Activated T-helper 1 cell treated with anti-CD3 and anti-CD28 coated beads, Interleukin-12 subunit alpha, Interleukin-12 subunit beta, Interleukin-2, Interleukin-4 antibody, amounts not matched to agents 30 ng/mL and 10 ng/mL and 1 ng/mL, durations not matched to agents 14 hours and 24 hours and 36 hours (primary cell): ENCODE data around the gene C2CD4B. TPM values are rescaled to one million over a fixed set of nuclear protein-coding genes. Genes with fewer than 3 reads are reported as not detected.

Experiments
- DNase-seq: peaks from one replicate; pipeline ENCODE4 v3.0.0; 2021; ENCODE audit warnings: low spot score
- H3K27ac Mint-ChIP-seq: one replicate; pipeline ENCODE4 v1.8.0; 2021; ENCODE audit warnings: mild to moderate bottlenecking, mixed read lengths
- H3K27me3 Mint-ChIP-seq: one replicate; pipeline ENCODE4 v1.8.0; 2022; ENCODE audit warnings: mild to moderate bottlenecking, moderate library complexity, mixed read lengths; ENCODE audit not compliant: insufficient read depth
- H3K36me3 Mint-ChIP-seq: one replicate; pipeline ENCODE4 v1.8.0; 2021; ENCODE audit warnings: low read depth, mixed read lengths
- H3K4me1 Mint-ChIP-seq: one replicate; pipeline ENCODE4 v1.8.0; 2021; ENCODE audit warnings: low read depth, mixed read lengths
- H3K4me3 Mint-ChIP-seq: one replicate; pipeline ENCODE4 v1.8.0; 2021; ENCODE audit warnings: mild to moderate bottlenecking, moderate library complexity, mixed read lengths
- H3K9me3 Mint-ChIP-seq: one replicate; pipeline ENCODE4 v1.8.0; 2021; ENCODE audit warnings: mixed read lengths
- intact Hi-C: fragments of 100-400 bp; cut with micrococcal nuclease; formaldehyde crosslinking; loops from one replicate; pipeline ENCODE4 v1.15.1; 2024
- total RNA-seq: library from RNA; stranded (reverse); gene quantifications from 2 replicates; pipeline ENCODE4 v1.2.3, GENCODE V29; 2022

Gene C2CD4B
- total RNA-seq, 1 donor from 2014 or later: 0.78 TPM

- Mint-ChIP-seq H3K36me3 (no peaks in the 10 kb centered on the region), H3K9me3 (no peaks in the 10 kb centered on the region), H3K27me3 (peaks cover 41% of the 10 kb centered on the region), H3K27ac (no peak overlapping the region), H3K4me1 (no peaks in the 10 kb centered on the region), H3K4me3 (no peak overlapping the region)
- DNase-seq: no peak
- intact Hi-C loops: no loop called here
Observed at GRCh38 chr15:62173215-62173614, 8.1 kb upstream of the C2CD4B start.

DNA sequence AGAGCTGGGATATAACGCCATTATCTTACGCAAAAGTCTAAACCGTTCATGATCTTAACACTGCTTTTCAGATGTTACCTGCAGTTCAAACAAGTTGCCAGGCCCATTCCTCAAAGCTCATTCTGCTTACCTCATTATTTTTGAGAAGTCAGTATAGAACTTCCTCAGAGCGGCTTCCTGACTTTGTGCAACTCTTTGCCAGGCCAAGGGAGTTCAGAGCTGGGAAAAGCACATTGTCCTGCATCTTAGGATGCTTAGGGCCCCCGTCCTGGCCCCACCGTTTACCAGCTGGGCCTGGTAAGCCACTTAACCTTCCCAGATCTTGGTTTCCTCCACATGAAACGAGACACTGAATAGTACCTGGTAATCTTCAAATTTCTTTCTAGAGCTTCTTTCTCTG, 6.8 kb upstream of the C2CD4B start:
- Mint-ChIP-seq H3K36me3 (no peaks in the 10 kb centered on the region), H3K27me3 (peaks cover 49% of the 10 kb centered on the region), H3K9me3 (no peaks in the 10 kb centered on the region), H3K4me3 (no peak overlapping the region), H3K27ac (no peak overlapping the region), H3K4me1 (no peaks in the 10 kb centered on the region)
- DNase-seq: no peak
- intact Hi-C loops: no loop called here

GRCh38 chr15:62165793-62166375, 799 bp upstream of the C2CD4B start:
- Mint-ChIP-seq H3K36me3 (no peaks in the 10 kb centered on the region), H3K27ac (peak overlapping the region; percentile 32), H3K4me1 (no peaks in the 10 kb centered on the region), H3K4me3 (peak overlapping the region; percentile 16), H3K9me3 (no peaks in the 10 kb centered on the region), H3K27me3 (peaks cover 75% of the 10 kb centered on the region)
- DNase-seq: no peak
- intact Hi-C loops: no loop called here

- DNase-seq: no peak
- intact Hi-C loops: no loop called here
- Mint-ChIP-seq H3K36me3 (no peaks in the 10 kb centered on the region), H3K9me3 (peaks cover 2% of the 10 kb centered on the region), H3K4me3 (peak overlapping the region; percentile 83), H3K27ac (no peak overlapping the region), H3K4me1 (no peaks in the 10 kb centered on the region), H3K27me3 (peaks cover 73% of the 10 kb centered on the region)
Observed at GRCh38 chr15:62164396-62165103, 535 bp downstream of the C2CD4B start.

DNA sequence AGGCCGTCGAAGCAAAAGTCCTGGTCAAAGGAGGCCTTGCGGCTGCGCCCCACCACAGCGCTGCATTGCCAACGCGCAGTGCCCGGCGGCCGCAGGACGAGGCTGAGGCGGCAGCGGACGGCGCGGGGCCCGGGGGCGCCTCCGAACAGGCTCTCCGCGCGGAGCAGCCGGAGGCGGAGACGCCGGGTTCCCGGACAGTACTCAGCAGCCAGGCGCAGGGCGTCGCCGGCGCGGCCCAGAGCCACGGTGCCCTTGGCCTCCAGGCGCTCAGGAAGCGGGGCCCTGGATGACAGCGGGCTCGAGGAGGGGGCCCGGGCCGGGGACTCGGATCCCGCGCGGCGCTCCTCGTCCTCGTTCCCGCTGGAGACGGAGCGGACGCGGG, 1.1 kb downstream of the C2CD4B start:
- intact Hi-C loops: no loop called here
- H3K27ac Mint-ChIP-seq: no peak overlapping the region
- H3K27me3 Mint-ChIP-seq: peaks cover 72% of the 10 kb centered on the region
- no peak overlapping the region for H3K4me3 Mint-ChIP-seq
- H3K9me3 Mint-ChIP-seq: peaks cover 4% of the 10 kb centered on the region
- DNase-seq: no peak
- H3K36me3 Mint-ChIP-seq: no peaks in the 10 kb centered on the region
- H3K4me1 Mint-ChIP-seq: no peaks in the 10 kb centered on the region

DNA sequence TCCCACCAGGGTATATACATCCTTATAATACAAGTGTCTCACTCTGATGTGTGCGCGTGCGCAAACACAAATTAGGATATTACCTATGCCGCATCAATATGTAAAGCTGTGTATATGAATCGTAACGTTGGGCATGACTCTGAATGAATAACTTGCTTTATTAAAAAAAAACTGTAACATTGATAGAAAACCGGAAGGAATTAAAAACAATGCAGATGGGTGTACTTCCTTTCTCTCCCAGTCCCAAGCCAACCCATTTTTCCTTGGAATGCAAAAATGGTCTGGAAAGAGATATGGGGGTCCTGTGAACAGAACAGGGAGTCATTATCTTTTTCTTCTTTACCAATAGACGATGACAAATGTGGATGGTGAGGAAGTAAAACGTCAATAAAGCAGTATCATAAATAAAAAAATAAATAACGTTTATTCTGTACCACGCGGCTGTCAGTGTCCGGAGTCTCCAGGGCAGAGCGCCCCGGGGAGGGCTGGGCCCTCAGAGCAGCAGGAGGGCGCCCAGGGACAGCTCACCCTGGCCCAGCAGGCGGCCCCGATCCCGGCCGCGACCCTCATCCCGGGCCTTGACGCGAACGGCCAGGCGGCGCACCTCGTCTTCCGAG, 1.6 kb downstream of the C2CD4B start:
- Mint-ChIP-seq H3K36me3 (no peaks in the 10 kb centered on the region), H3K4me3 (peak overlapping the region; percentile 47), H3K4me1 (no peaks in the 10 kb centered on the region), H3K27me3 (peaks cover 73% of the 10 kb centered on the region), H3K27ac (no peak overlapping the region), H3K9me3 (peaks cover 8% of the 10 kb centered on the region)
- no peak for DNase-seq
- intact Hi-C loops: no loop called here

DNA sequence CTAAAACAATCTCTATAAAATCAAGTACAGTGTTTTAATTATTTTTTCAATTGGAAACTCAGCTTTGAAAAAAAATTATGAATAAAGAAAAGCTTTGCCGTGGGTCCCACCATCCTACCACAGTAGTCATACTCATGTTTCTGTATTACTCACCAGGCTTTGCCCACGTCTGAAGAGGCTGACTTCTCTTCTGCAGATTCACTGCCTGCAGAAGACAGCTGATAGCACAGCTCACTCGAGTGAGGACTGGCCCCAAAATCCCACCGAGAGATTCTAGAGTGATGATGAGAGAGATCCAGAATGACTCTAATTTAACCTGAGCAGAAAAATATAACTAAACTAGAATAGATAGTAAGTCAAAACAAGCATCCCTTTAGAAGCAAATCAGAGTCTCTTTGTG, 11.9 kb downstream of the C2CD4B start:
- Mint-ChIP-seq H3K36me3 (no peaks in the 10 kb centered on the region), H3K4me3 (no peak overlapping the region)
- intact Hi-C loops: loop anchor here (1.0 to 10.0 kb wide), 3 partner anchors 34 to 86 kb away; partner anchors contain the start of gene C2CD4A

DNA sequence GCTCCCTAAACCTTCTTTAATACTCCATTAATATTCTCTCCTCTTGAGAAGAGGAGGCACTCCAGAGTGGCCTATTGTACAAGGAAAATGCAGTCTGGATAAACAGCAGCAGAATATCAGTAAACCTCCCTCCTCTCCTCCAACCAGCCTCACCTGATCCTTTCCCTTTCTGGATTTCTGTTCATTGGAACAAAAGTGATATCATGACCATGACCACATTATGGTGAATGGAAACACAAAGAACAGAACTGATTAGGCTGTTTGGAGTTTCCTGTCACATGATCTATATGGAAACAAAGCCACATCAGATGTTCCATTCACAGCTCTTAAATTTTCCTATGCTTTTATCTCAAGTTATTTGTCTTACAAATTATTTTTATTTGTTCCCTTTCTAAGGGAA, 14.6 kb downstream of the C2CD4B start:
- Mint-ChIP-seq H3K27me3 (peaks cover 2% of the 10 kb centered on the region), H3K36me3 (no peaks in the 10 kb centered on the region)

More for the DNA sequence above, 11.9 kb downstream of the C2CD4B start:
- DNase-seq: no peak
- Mint-ChIP-seq H3K27me3 (peaks cover 2% of the 10 kb centered on the region), H3K27ac (no peak overlapping the region), H3K9me3 (peaks cover 12% of the 10 kb centered on the region), H3K4me1 (peaks cover 24% of the 10 kb centered on the region)

DNA sequence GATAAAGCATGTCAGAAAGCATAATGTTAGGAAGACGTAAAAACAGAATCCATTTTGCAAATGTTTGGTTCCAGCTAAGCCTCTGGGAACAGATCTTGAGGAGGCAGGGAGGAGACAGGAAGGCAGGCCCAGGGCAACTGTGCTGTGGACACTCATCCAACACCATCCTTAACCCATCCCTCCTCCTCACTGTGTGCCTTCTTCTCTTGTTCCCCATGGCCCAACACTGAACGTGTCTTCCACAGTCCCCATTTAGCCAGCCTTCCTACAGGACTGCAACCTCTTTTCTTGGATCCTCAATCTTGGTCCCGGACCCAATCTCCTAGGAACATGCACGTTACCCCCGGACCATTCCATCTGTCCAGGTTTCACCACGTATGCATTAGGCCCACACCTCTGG, 15.4 kb downstream of the C2CD4B start:
- no peak for DNase-seq
- Mint-ChIP-seq H3K27ac (no peak overlapping the region), H3K4me1 (peaks cover 24% of the 10 kb centered on the region), H3K36me3 (no peaks in the 10 kb centered on the region), H3K27me3 (no peaks in the 10 kb centered on the region), H3K4me3 (no peak overlapping the region), H3K9me3 (no peaks in the 10 kb centered on the region)
- intact Hi-C loops: loop anchor here (1.0 to 10.0 kb wide), 3 partner anchors 25 to 82 kb away; partner anchors contain the start of gene C2CD4A

More for the DNA sequence above, 14.6 kb downstream of the C2CD4B start:
- H3K27ac Mint-ChIP-seq: peak overlapping the region; percentile 33
- no peaks in the 10 kb centered on the region for H3K9me3 Mint-ChIP-seq
- peaks cover 24% of the 10 kb centered on the region for H3K4me1 Mint-ChIP-seq
- no peak for DNase-seq
- H3K4me3 Mint-ChIP-seq: no peak overlapping the region
- intact Hi-C loops: loop anchor here (1.0 to 10.0 kb wide), 3 partner anchors 26 to 83 kb away; partner anchors contain the start of gene C2CD4A

DNA sequence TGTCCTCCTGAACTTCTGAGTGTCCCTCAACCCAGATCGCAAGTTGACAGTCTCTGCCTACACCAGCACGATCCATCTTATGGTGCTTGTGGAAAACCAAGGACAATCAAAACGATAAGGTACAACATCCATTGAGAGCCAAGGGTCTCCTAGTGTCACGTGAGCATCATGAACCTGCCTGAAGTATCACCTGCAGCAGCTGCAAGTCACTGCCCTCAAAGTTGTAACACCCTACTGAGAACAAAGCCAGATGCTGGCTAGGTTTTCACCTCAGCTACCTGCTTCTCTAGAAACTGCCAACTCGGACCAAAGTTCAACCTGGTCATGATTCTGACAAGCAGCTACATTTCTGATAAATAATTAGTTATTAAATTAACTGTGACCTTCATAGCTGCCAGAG, 17.5 kb downstream of the C2CD4B start:
- H3K27ac Mint-ChIP-seq: no peak overlapping the region
- intact Hi-C loops: no loop called here
- no peak overlapping the region for H3K4me3 Mint-ChIP-seq
- no peaks in the 10 kb centered on the region for H3K36me3 Mint-ChIP-seq
- DNase-seq: no peak
- peaks cover 16% of the 10 kb centered on the region for H3K4me1 Mint-ChIP-seq
- peaks cover 4% of the 10 kb centered on the region for H3K9me3 Mint-ChIP-seq
- no peaks in the 10 kb centered on the region for H3K27me3 Mint-ChIP-seq

DNA sequence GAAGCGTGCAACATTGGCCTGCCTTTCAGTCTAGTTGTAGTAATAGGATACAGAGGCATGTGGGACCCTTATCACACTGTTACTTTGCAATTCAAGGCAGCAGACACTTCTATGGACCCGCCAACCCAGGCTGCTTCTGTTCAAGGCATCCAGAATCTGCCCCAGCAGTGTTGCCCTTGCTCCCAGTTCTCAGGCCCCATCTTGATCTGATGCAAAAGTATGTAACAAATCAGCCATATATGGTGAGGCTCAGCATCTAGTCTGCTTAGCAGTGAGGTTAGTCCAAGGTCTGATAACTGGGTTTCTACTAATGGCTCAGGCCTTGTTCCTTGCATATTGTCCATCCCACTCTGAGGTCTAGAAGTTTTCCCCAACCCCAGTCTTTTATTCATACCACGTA, 17.9 kb downstream of the C2CD4B start:
- no peak overlapping the region for H3K4me3 Mint-ChIP-seq
- H3K36me3 Mint-ChIP-seq: no peaks in the 10 kb centered on the region
- no peak overlapping the region for H3K27ac Mint-ChIP-seq
- no peak for DNase-seq
- no peaks in the 10 kb centered on the region for H3K27me3 Mint-ChIP-seq
- H3K9me3 Mint-ChIP-seq: peaks cover 4% of the 10 kb centered on the region
- H3K4me1 Mint-ChIP-seq: peaks cover 16% of the 10 kb centered on the region
- intact Hi-C loops: no loop called here

- intact Hi-C loops: no loop called here
- Mint-ChIP-seq H3K4me3 (no peak overlapping the region), H3K27me3 (peaks cover 9% of the 10 kb centered on the region)
Observed at GRCh38 chr15:62145015-62145735, 19.9 kb downstream of the C2CD4B start.

DNA sequence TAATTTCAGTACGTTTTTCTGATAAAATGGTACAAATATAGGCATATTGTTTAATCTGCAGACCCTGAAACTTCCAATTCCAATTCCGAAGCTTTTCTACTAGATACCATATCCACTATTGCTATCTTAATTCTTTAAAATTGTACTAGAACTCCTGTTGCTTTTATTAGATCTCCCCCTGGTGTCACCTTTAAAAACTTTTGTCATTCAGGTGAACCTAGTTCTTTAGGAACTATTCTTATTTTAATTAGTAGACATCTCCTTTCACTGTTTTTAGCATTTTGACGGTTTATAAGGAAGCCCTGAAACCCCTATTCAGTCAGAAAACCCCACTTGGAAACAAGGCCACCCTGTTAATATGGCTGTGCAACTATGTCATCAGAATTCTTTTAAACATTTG, 22.3 kb downstream of the C2CD4B start:
- Mint-ChIP-seq H3K9me3 (peaks cover 4% of the 10 kb centered on the region), H3K4me1 (no peaks in the 10 kb centered on the region), H3K27ac (no peak overlapping the region), H3K36me3 (no peaks in the 10 kb centered on the region), H3K4me3 (no peak overlapping the region), H3K27me3 (peaks cover 11% of the 10 kb centered on the region)
- intact Hi-C loops: no loop called here
- no peak for DNase-seq

More at GRCh38 chr15:62145015-62145735, 19.9 kb downstream of the C2CD4B start:
- peaks cover 4% of the 10 kb centered on the region for H3K9me3 Mint-ChIP-seq
- DNase-seq: no peak
- H3K4me1 Mint-ChIP-seq: peaks cover 1% of the 10 kb centered on the region
- no peaks in the 10 kb centered on the region for H3K36me3 Mint-ChIP-seq
- H3K27ac Mint-ChIP-seq: no peak overlapping the region
